Stimulated activated naive B cell treated with anti-CD40 and anti-IgM and Interleukin-4, amounts not matched to agents 10 μg/mL and 1 μg/mL and 100 μg/mL, for 72 hours (primary cell): ENCODE data around the gene RASSF1.
"Not testable (repeated sequence)": the region's sequence is repeated elsewhere in the genome, so short reads cannot be mapped to it uniquely, and the experiment has no call there.

ENCODE experiments used
- ATAC-seq, 2 donors: fragments of 150-1000 bp; cut with Tn5 transposase; replicated peaks; 2 replicates each; pipeline ENCODE4 v1.10.0; 2021; ENCODE audit warnings: moderate library complexity in 1 of 2
- DNase-seq: peaks from one replicate; pipeline ENCODE4 v3.0.0; 2021
- H3K27ac Mint-ChIP-seq: one replicate; pipeline ENCODE4 v1.8.0; 2022; ENCODE audit warnings: mild to moderate bottlenecking, mixed read lengths
- H3K27me3 Mint-ChIP-seq, 2 donors: one replicate each; pipeline ENCODE4 v1.8.0; 2022; ENCODE audit warnings: mixed read lengths in 2 of 2
- H3K36me3 Mint-ChIP-seq, 2 donors: one replicate each; pipeline ENCODE4 v1.8.0; 2022; ENCODE audit warnings: mixed read lengths in 2 of 2, mild to moderate bottlenecking in 1 of 2
- H3K4me1 Mint-ChIP-seq, 2 donors: one replicate each; pipeline ENCODE4 v1.8.0; 2022; ENCODE audit warnings: mixed read lengths in 2 of 2, mild to moderate bottlenecking in 1 of 2
- H3K4me3 Mint-ChIP-seq, 2 donors: one replicate each; pipeline ENCODE4 v1.8.0; 2022; ENCODE audit warnings: mild to moderate bottlenecking in 2 of 2, mixed read lengths in 2 of 2, moderate library complexity in 1 of 2
- H3K9me3 Mint-ChIP-seq, 2 donors: one replicate each; pipeline ENCODE4 v1.8.0; 2022; ENCODE audit warnings: mixed read lengths in 2 of 2, mild to moderate bottlenecking in 1 of 2

The RASSF1 gene

GRCh38 chr3:50319181-50319893 lies 21.3 kb downstream of the RASSF1 start:
- Mint-ChIP-seq H3K4me1 (peaks cover 43 to 71% of the 10 kb centered on the region in 2 donors), H3K27ac (no peak overlapping the region), H3K4me3 (peak overlapping the region in 1 of 2 donors; percentile 27), H3K9me3 (no peaks in the 10 kb centered on the region), H3K27me3 (no peaks in the 10 kb centered on the region), H3K36me3 (peaks cover 21 to 41% of the 10 kb centered on the region in 2 donors)
- DNase-seq = no peak
- ATAC-seq = no peak

- no peak for ATAC-seq
- no peaks in the 10 kb centered on the region for H3K9me3 Mint-ChIP-seq
- H3K27ac Mint-ChIP-seq = no peak overlapping the region
- H3K36me3 Mint-ChIP-seq = peaks cover 21 to 36% of the 10 kb centered on the region in 2 donors
- DNase-seq = no peak
- no peaks in the 10 kb centered on the region for H3K27me3 Mint-ChIP-seq
- H3K4me1 Mint-ChIP-seq = peaks cover 41 to 64% of the 10 kb centered on the region in 2 donors
- H3K4me3 Mint-ChIP-seq = no peak overlapping the region
Measured at GRCh38 chr3:50318615-50319014, 22.0 kb downstream of the RASSF1 start.

- DNase-seq (no peak), ATAC-seq (no peak)
- Mint-ChIP-seq H3K27ac (no peak overlapping the region), H3K36me3 (peaks cover 21 to 33% of the 10 kb centered on the region in 2 donors), H3K4me3 (no peak overlapping the region), H3K27me3 (no peaks in the 10 kb centered on the region), H3K9me3 (no peaks in the 10 kb centered on the region), H3K4me1 (peaks cover 36 to 60% of the 10 kb centered on the region in 2 donors)
Measured at GRCh38 chr3:50318163-50318562, 22.5 kb downstream of the RASSF1 start.

- no peaks in the 10 kb centered on the region for H3K27me3 Mint-ChIP-seq
- H3K36me3 Mint-ChIP-seq = peaks cover 21 to 30% of the 10 kb centered on the region in 2 donors
- ATAC-seq (no peak), DNase-seq (no peak)
- H3K27ac Mint-ChIP-seq = no peak overlapping the region
- H3K9me3 Mint-ChIP-seq = no peaks in the 10 kb centered on the region
- H3K4me3 Mint-ChIP-seq = no peak overlapping the region
- H3K4me1 Mint-ChIP-seq = peaks cover 34 to 51% of the 10 kb centered on the region in 2 donors
Measured at GRCh38 chr3:50317300-50317699, 23.3 kb downstream of the RASSF1 start.

- Mint-ChIP-seq H3K4me1 (peaks cover 33 to 46% of the 10 kb centered on the region in 2 donors), H3K27ac (peak overlapping the region; percentile 26), H3K9me3 (no peaks in the 10 kb centered on the region), H3K36me3 (peaks cover 21 to 30% of the 10 kb centered on the region in 2 donors), H3K4me3 (peak overlapping the region in 1 of 2 donors; percentile 30), H3K27me3 (no peaks in the 10 kb centered on the region)
- DNase-seq = no peak
- no peak for ATAC-seq
Measured at GRCh38 chr3:50316657-50317242, 23.9 kb downstream of the RASSF1 start.

- no peak for DNase-seq
- no peaks in the 10 kb centered on the region for H3K27me3 Mint-ChIP-seq
- no peaks in the 10 kb centered on the region for H3K9me3 Mint-ChIP-seq
- H3K27ac Mint-ChIP-seq = no peak overlapping the region
- peaks cover 26 to 34% of the 10 kb centered on the region in 2 donors for H3K4me1 Mint-ChIP-seq
- H3K4me3 Mint-ChIP-seq = no peak overlapping the region
- H3K36me3 Mint-ChIP-seq = peaks cover 21 to 31% of the 10 kb centered on the region in 2 donors
- no peak for ATAC-seq
Measured at GRCh38 chr3:50314816-50315215, 25.8 kb downstream of the RASSF1 start.

- H3K27ac Mint-ChIP-seq = no peak overlapping the region
- H3K36me3 Mint-ChIP-seq = peaks cover 18 to 31% of the 10 kb centered on the region in 2 donors
- H3K4me3 Mint-ChIP-seq = no peak overlapping the region
Measured at GRCh38 chr3:50314342-50314741, 26.3 kb downstream of the RASSF1 start.

GRCh38 chr3:50312041-50312440 lies 28.6 kb downstream of the RASSF1 start:
- peaks cover 11 to 14% of the 10 kb centered on the region in 2 donors for H3K4me1 Mint-ChIP-seq
- H3K9me3 Mint-ChIP-seq, H3K27me3 Mint-ChIP-seq, DNase-seq, H3K4me3 Mint-ChIP-seq, ATAC-seq, H3K27ac Mint-ChIP-seq: not testable (repeated sequence)
- peaks cover 12 to 16% of the 10 kb centered on the region in 2 donors for H3K36me3 Mint-ChIP-seq

More at GRCh38 chr3:50314342-50314741, 26.3 kb downstream of the RASSF1 start:
- H3K27me3 Mint-ChIP-seq = no peaks in the 10 kb centered on the region
- ATAC-seq (no peak), DNase-seq (no peak)
- peaks cover 23 to 29% of the 10 kb centered on the region in 2 donors for H3K4me1 Mint-ChIP-seq
- no peaks in the 10 kb centered on the region for H3K9me3 Mint-ChIP-seq

GRCh38 chr3:50304601-50305000 lies 36.0 kb downstream of the RASSF1 start:
- no peaks in the 10 kb centered on the region for H3K9me3 Mint-ChIP-seq
- H3K36me3 Mint-ChIP-seq = peaks cover 0 to 3% of the 10 kb centered on the region in 2 donors
- H3K27ac Mint-ChIP-seq = no peak overlapping the region
- ATAC-seq (no peak), DNase-seq (no peak)
- no peaks in the 10 kb centered on the region for H3K27me3 Mint-ChIP-seq
- peaks cover 18 to 22% of the 10 kb centered on the region in 2 donors for H3K4me1 Mint-ChIP-seq
- no peak overlapping the region for H3K4me3 Mint-ChIP-seq

GRCh38 chr3:50303013-50303815 lies 37.4 kb downstream of the RASSF1 start, which contains the start of gene HYAL1:
Gene HYAL1, minus strand, starts transcription at chr3:50303574. Its CDS starts 618 bp downstream, at chr3:50302956.
- peak within 1 kb of the TSS; percentile 22 for H3K27ac Mint-ChIP-seq
- no peak within 1 kb of the TSS for H3K4me3 Mint-ChIP-seq
- ATAC-seq (no peak), DNase-seq (no peak)
- no peaks in the 10 kb centered on the region for H3K9me3 Mint-ChIP-seq
- peaks cover 22 to 25% of the 10 kb centered on the region in 2 donors for H3K4me1 Mint-ChIP-seq
- no peaks in the 10 kb centered on the region for H3K27me3 Mint-ChIP-seq
- peaks cover under 1 to 6% of the 10 kb centered on the region in 2 donors for H3K36me3 Mint-ChIP-seq

- ATAC-seq (no peak), DNase-seq (no peak)
- Mint-ChIP-seq H3K27me3 (no peaks in the 10 kb centered on the region), H3K4me3 (no peak overlapping the region), H3K36me3 (peaks cover 3 to 6% of the 10 kb centered on the region in 2 donors), H3K27ac (peak overlapping the region; percentile 22), H3K4me1 (peaks cover 25 to 34% of the 10 kb centered on the region in 2 donors), H3K9me3 (no peaks in the 10 kb centered on the region)
Measured at GRCh38 chr3:50302095-50303012, 38.3 kb downstream of the RASSF1 start.

GRCh38 chr3:50300681-50301254 lies 39.9 kb downstream of the RASSF1 start:
- peak overlapping the region; percentile 100 for H3K27ac Mint-ChIP-seq
- peaks cover 13 to 20% of the 10 kb centered on the region in 2 donors for H3K36me3 Mint-ChIP-seq
- H3K27me3 Mint-ChIP-seq = no peaks in the 10 kb centered on the region
- ATAC-seq = no peak
- H3K4me1 Mint-ChIP-seq = peaks cover 27 to 46% of the 10 kb centered on the region in 2 donors
- peak overlapping the region; percentile 98 for H3K4me3 Mint-ChIP-seq
- no peak for DNase-seq
- H3K9me3 Mint-ChIP-seq = no peaks in the 10 kb centered on the region
